ENCODE measurements around the gene RBM47. TPM values are rescaled to one million over a fixed set of nuclear protein-coding genes. Genes with fewer than 3 reads are reported as not detected.

The RBM47 gene
- total and polyA plus RNA-seq, 2 experiments from 2014 or later = 35.6 to 139 TPM

- H2AFZ ChIP-seq = no peak overlapping the region
- H3K36me3 ChIP-seq (ENCODE audit: insufficient read depth) = no peaks in the 10 kb centered on the region
- no peaks in the 10 kb centered on the region for H3K9me2 ChIP-seq (ENCODE audit: insufficient read depth)
- ATAC-seq = no peak
- H3K27ac ChIP-seq (ENCODE audit: low read depth) = no peak overlapping the region
- no peaks in the 10 kb centered on the region for H3K79me2 ChIP-seq (replicated peaks; ENCODE audit: insufficient read depth)
- H3K4me2 ChIP-seq = no peak overlapping the region
- no peaks in the 10 kb centered on the region for H3K4me1 Mint-ChIP-seq
- no peaks in the 10 kb centered on the region for H3F3A ChIP-seq (replicated peaks; ENCODE audit: low read depth)
- H3K4me3 Mint-ChIP-seq = no peak overlapping the region
- no peaks in the 10 kb centered on the region for H4K20me1 ChIP-seq (replicated peaks; ENCODE audit: insufficient read depth)
- H3K27me3 Mint-ChIP-seq (ENCODE audit: insufficient read depth, low read depth, poor library complexity) = no peaks in the 10 kb centered on the region
- H3K4me1 ChIP-seq (ENCODE audit: insufficient read depth) = no peaks in the 10 kb centered on the region
- peaks cover 3% of the 10 kb centered on the region; the same call in 1 of the 3 replicates for H3K36me3 Mint-ChIP-seq (ENCODE audit: low read depth)
- H3K27ac Mint-ChIP-seq = no peak overlapping the region
- no peak overlapping the region for H3K4me3 ChIP-seq
- TF ChIP-seq CREB1 (CRISPR knock-in tag; IDR thresholded peaks at IDR 0.05; ENCODE audit: low read depth) = no peak
- TF ChIP-seq POLR2AphosphoS5 (IDR thresholded peaks at IDR 0.05; ENCODE audit: low read depth) = no peak
- TF ChIP-seq NANOG (IDR thresholded peaks at IDR 0.05; ENCODE audit: borderline replicate concordance) = no peak
- no peak for TF ChIP-seq ZNF331 (CRISPR knock-in tag; IDR thresholded peaks at IDR 0.05; ENCODE audit: low read depth)
- TF ChIP-seq REST (IDR thresholded peaks at IDR 0.05; ENCODE audit: unreplicated experiment) = no peak
- no peak for TF ChIP-seq EZH2phosphoT487 (IDR thresholded peaks at IDR 0.05; ENCODE audit: unreplicated experiment)
- no peak for TF ChIP-seq JUNB (IDR thresholded peaks at IDR 0.05; ENCODE audit: unreplicated experiment)
- TF ChIP-seq EZH2 (IDR thresholded peaks at IDR 0.05; ENCODE audit: low read depth, unreplicated experiment) = no peak
- no peak for TF ChIP-seq ZNF114 (CRISPR knock-in tag; IDR thresholded peaks at IDR 0.05)
- TF ChIP-seq CTCF (conservative IDR thresholded peaks at IDR 0.05; ENCODE audit: low read depth in 2 of 2) = no peak
- no peak for TF ChIP-seq STAT1 (IDR thresholded peaks at IDR 0.05; ENCODE audit: unreplicated experiment)
- no peak for TF ChIP-seq ZNF462 (CRISPR knock-in tag; IDR thresholded peaks at IDR 0.05)
- no peak for TF ChIP-seq ETS1 (IDR thresholded peaks at IDR 0.05)
- H3K27me3 ChIP-seq (ENCODE audit: insufficient read depth) = no peaks in the 10 kb centered on the region
- DNase-seq (ENCODE audit: low spot score) = no peak
- peaks cover 6% of the 10 kb centered on the region; the same call in 2 of the 3 replicates for H3K9me3 Mint-ChIP-seq
These were observed 215.0 kb downstream of the RBM47 start for GRCh38 chr4:40414673-40415072.

All from GM23338 (cell line).